Lower leg skin (tissue), 3 donors: ENCODE measurements around the gene TCF7L1.

ENCODE experiments used
- POLR2A ChIP-seq, 2 donors: fragments of 450-650 bp; IDR thresholded peaks; one replicate each; pipeline ENCODE4 v1.6.1; 2016 to 2017; ENCODE audit warnings: antibody characterized with exemption in 2 of 2, mild to moderate bottlenecking in 1 of 2, moderate library complexity in 1 of 2
- TF ChIP-seq, protein P1 (sequence below), 3 donors: fragments of 450-650 bp; IDR thresholded peaks; one replicate each; pipeline ENCODE4 v1.5.1; 2016; ENCODE audit warnings: antibody characterized with exemption in 3 of 3, mild to moderate bottlenecking in 3 of 3, moderate library complexity in 2 of 3

DNA sequence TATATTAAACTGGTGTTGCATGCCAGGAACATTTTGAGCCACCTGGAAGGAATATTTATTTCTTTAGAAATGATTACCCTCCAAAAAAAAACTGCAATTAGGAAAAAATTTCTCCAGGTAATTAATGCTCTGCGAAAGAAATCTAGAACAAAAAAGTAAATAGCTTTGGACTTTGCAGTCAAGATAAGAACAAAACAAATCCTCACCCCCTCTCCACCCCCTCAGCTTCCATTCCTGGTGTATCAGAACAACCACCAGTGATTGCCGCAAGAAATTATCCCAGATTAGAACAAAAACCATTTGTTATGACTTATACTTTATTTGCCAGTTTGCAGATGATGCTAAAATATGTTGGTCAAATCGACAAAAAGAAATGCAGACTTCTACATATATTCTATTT is 17.0 kb upstream of the TCF7L1 start:
- TF ChIP-seq, protein P1, sequence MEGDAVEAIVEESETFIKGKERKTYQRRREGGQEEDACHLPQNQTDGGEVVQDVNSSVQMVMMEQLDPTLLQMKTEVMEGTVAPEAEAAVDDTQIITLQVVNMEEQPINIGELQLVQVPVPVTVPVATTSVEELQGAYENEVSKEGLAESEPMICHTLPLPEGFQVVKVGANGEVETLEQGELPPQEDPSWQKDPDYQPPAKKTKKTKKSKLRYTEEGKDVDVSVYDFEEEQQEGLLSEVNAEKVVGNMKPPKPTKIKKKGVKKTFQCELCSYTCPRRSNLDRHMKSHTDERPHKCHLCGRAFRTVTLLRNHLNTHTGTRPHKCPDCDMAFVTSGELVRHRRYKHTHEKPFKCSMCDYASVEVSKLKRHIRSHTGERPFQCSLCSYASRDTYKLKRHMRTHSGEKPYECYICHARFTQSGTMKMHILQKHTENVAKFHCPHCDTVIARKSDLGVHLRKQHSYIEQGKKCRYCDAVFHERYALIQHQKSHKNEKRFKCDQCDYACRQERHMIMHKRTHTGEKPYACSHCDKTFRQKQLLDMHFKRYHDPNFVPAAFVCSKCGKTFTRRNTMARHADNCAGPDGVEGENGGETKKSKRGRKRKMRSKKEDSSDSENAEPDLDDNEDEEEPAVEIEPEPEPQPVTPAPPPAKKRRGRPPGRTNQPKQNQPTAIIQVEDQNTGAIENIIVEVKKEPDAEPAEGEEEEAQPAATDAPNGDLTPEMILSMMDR (IDR thresholded peaks at IDR 0.05): no peak
- TF ChIP-seq POLR2A (IDR thresholded peaks at IDR 0.05): no peak
